PFSK-1 (cell line): ENCODE data around the gene LIX1.

Source experiments
- FOXP2 ChIP-seq: optimal IDR thresholded peaks from 2 replicates; pipeline ENCODE3; 2011; ENCODE audit warnings: borderline replicate concordance, control low read depth, inconsistent platforms; ENCODE audit not compliant: insufficient read depth; ENCODE audit errors: extremely low read length, extremely low read depth
- POLR2AphosphoS5 ChIP-seq: IDR thresholded peaks from 2 replicates; pipeline ENCODE4 v1.6.1; 2012; ENCODE audit warnings: low read depth, mild to moderate bottlenecking, control low read depth, low read length, moderate library complexity
- REST ChIP-seq, 2 experiments: IDR thresholded peaks; 2 replicates each; pipeline versions ENCODE4 v1.6.1 to v1.8.0; 2011 to 2012; ENCODE audit warnings: low read depth in 2 of 2, low read length in 2 of 2, control low read depth in 1 of 2, inconsistent platforms in 1 of 2, mild to moderate bottlenecking in 1 of 2, moderate library complexity in 1 of 2; ENCODE audit not compliant: insufficient read depth in 1 of 2
- SIN3A ChIP-seq: IDR thresholded peaks from 2 replicates; pipeline ENCODE4 v1.6.1; 2012; ENCODE audit warnings: mild to moderate bottlenecking, low read length, moderate library complexity, borderline replicate concordance; ENCODE audit not compliant: insufficient read depth
- TAF1 ChIP-seq: IDR thresholded peaks from 2 replicates; pipeline ENCODE4 v1.6.1; 2012; ENCODE audit warnings: low read length, control low read depth, borderline replicate concordance; ENCODE audit not compliant: insufficient read depth

Gene LIX1

GRCh38 chr5:97182571-97183099 lies 40.2 kb upstream of the LIX1 start:
- TF ChIP-seq SIN3A (0 out of 2 replicates have a peak, but pooled peaks have one; percentile 14), POLR2AphosphoS5 (no peak)

- TF ChIP-seq TAF1 (no peak), FOXP2 (no peak), SIN3A (no peak), POLR2AphosphoS5 (no peak), REST (IDR thresholded peaks at IDR 0.05; ENCODE audit: insufficient read depth in 1 of 2, low read depth in 2 of 2, low read length in 2 of 2) (no peak)
These were observed 39.6 kb upstream of the LIX1 start for GRCh38 chr5:97181856-97182545.

- TF ChIP-seq TAF1 (no peak), SIN3A (no peak), FOXP2 (no peak), REST (IDR thresholded peaks at IDR 0.05; ENCODE audit: insufficient read depth in 1 of 2, low read depth in 2 of 2, low read length in 2 of 2) (no peak), POLR2AphosphoS5 (no peak)
These were observed 29.8 kb upstream of the LIX1 start for GRCh38 chr5:97172227-97172626.

- TF ChIP-seq REST (IDR thresholded peaks at IDR 0.05; ENCODE audit: insufficient read depth in 1 of 2, low read depth in 2 of 2, low read length in 2 of 2) (no peak), POLR2AphosphoS5 (no peak), TAF1 (no peak), SIN3A (no peak), FOXP2 (no peak)
These were observed 29.3 kb upstream of the LIX1 start for GRCh38 chr5:97171703-97172102.

GRCh38 chr5:97167435-97167834 lies 25.0 kb upstream of the LIX1 start:
- TF ChIP-seq POLR2AphosphoS5 (no peak), FOXP2 (no peak), REST (IDR thresholded peaks at IDR 0.05; ENCODE audit: insufficient read depth in 1 of 2, low read depth in 2 of 2, low read length in 2 of 2) (no peak), SIN3A (no peak), TAF1 (no peak)
